BLaER1 treated with 17β-estradiol and CSF1 and Interleukin-3, amounts not matched to agents 10 nM and 100 nM (cell line): ENCODE measurements around the gene SLC35C1.

Source experiments
- H3K27ac ChIP-seq, 11 experiments: shearing (Covaris generic); formaldehyde crosslinking; 2 replicates each; pipeline ENCODE4 v1.8.1; 2022
- H3K27me3 ChIP-seq, 11 experiments: shearing (Covaris generic); formaldehyde crosslinking; 2 replicates each; pipeline ENCODE4 v1.8.1; 2022
- H3K36me3 ChIP-seq, 11 experiments: shearing (Covaris generic); formaldehyde crosslinking; 2 replicates each; pipeline ENCODE4 v1.8.1; 2022
- H3K4me1 ChIP-seq, 10 experiments: shearing (Covaris generic); formaldehyde crosslinking; 2 replicates each; pipeline ENCODE4 v1.8.1; 2022
- H3K4me2 ChIP-seq, 11 experiments: shearing (Covaris generic); formaldehyde crosslinking; 2 replicates each; pipeline ENCODE4 v1.8.1; 2022
- H3K4me3 ChIP-seq, 10 experiments: shearing (Covaris generic); formaldehyde crosslinking; 2 replicates each; pipeline ENCODE4 v1.8.1; 2022
- H3K9ac ChIP-seq, 11 experiments: shearing (Covaris generic); formaldehyde crosslinking; 2 replicates each; pipeline ENCODE4 v1.8.1; 2022
- H3K9me3 ChIP-seq, 11 experiments: shearing (Covaris generic); formaldehyde crosslinking; replicated peaks in 1 of 11; 2 replicates each; pipeline ENCODE4 v1.8.1; 2022
- H4K20me1 ChIP-seq, 11 experiments: shearing (Covaris generic); formaldehyde crosslinking; 2 replicates each; pipeline ENCODE4 v1.8.1; 2022
- Cebpa-rat ChIP-seq, 11 experiments: shearing (Covaris generic); IDR thresholded peaks; 2 replicates each; pipeline ENCODE4 v1.8.1; 2022

SLC35C1 gene

GRCh38 chr11:45777127-45777969, 27.6 kb upstream of the SLC35C1 start:
- H4K20me1 ChIP-seq: peaks cover 0 to 6% (median 0%) of the 10 kb centered on the region in 11 experiments; a peak in 1 of 22 replicates
- peaks cover 0 to 3% (median 1%) of the 10 kb centered on the region in 10 experiments; a peak in 11 of 20 replicates for H3K4me1 ChIP-seq
- H3K9ac ChIP-seq: no peak overlapping the region
- no peak overlapping the region for H3K4me2 ChIP-seq
- no peaks in the 10 kb centered on the region for H3K27me3 ChIP-seq
- H3K27ac ChIP-seq: no peak overlapping the region
- no peaks in the 10 kb centered on the region for H3K36me3 ChIP-seq
- TF ChIP-seq Cebpa-rat (IDR thresholded peaks at IDR 0.05): no peak
- peaks cover 0 to 10% (median 0%) of the 10 kb centered on the region in 11 experiments; a peak in 1 of 22 replicates for H3K9me3 ChIP-seq
- no peak overlapping the region for H3K4me3 ChIP-seq

GRCh38 chr11:45778341-45778740, 26.6 kb upstream of the SLC35C1 start:
- Histone ChIP-seq H3K36me3 (no peaks in the 10 kb centered on the region), H3K4me2 (no peak overlapping the region), H3K27ac (no peak overlapping the region), H3K4me1 (no peaks in the 10 kb centered on the region), H4K20me1 (peaks cover 0 to 6% (median 0%) of the 10 kb centered on the region in 11 experiments; a peak in 1 of 22 replicates), H3K27me3 (no peaks in the 10 kb centered on the region), H3K4me3 (no peak overlapping the region), H3K9me3 (peaks cover 0 to 10% (median 0%) of the 10 kb centered on the region in 11 experiments; a peak in 1 of 22 replicates), H3K9ac (no peak overlapping the region)
- no peak for TF ChIP-seq Cebpa-rat (IDR thresholded peaks at IDR 0.05)

DNA sequence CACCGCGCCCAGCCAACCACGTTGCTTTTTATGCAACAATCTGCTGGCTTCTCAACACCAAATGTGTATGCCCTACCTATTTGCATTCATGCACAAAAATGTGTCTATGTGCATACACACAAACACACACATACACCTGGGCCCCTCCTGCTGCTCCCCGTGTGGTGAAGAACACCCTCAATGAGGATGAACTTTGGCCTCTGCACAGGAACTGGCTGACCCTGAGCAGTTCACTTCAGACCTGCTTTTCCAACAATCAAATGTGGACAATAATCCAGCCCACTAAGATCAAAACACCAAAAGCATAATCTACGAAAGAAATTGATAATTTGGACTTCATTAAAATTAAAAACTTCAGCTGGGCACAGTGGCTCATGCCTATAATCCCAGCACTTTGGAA, 25.3 kb upstream of the SLC35C1 start:
- Histone ChIP-seq H3K4me1 (no peaks in the 10 kb centered on the region), H3K4me3 (no peak overlapping the region), H3K9ac (no peak overlapping the region), H3K9me3 (peaks cover 0 to 10% (median 0%) of the 10 kb centered on the region in 11 experiments; a peak in 1 of 22 replicates), H3K27me3 (no peaks in the 10 kb centered on the region), H3K4me2 (no peak overlapping the region), H3K27ac (no peak overlapping the region), H3K36me3 (no peaks in the 10 kb centered on the region), H4K20me1 (no peaks in the 10 kb centered on the region)
- TF ChIP-seq Cebpa-rat (IDR thresholded peaks at IDR 0.05): no peak

DNA sequence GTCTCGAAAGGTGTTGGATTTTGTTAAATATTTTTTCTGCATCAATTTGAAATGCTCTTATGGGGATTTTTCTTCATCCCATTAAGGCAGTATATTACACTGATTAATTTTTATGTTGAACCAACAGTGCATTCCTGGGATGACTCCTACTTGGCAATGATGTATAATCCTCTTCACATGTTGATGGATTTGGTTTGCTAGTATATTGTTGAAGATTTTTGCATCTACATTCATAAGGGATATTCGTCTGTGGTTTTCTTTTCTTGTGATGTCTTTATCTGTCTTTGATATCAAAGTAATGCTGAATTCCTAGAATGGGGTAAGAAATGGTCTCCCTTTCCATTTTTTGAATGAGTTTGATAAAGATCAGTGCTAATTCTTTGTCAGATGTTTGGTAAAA, 18.7 kb upstream of the SLC35C1 start:
- Histone ChIP-seq H3K4me1 (no peaks in the 10 kb centered on the region), H3K36me3 (no peaks in the 10 kb centered on the region), H3K4me2 (no peak overlapping the region), H3K9me3 (peaks cover 12 to 32% (median 20%) of the 10 kb centered on the region in 11 experiments; a peak in 21 of 22 replicates), H4K20me1 (no peaks in the 10 kb centered on the region), H3K4me3 (no peak overlapping the region), H3K27ac (no peak overlapping the region), H3K9ac (no peak overlapping the region), H3K27me3 (no peaks in the 10 kb centered on the region)
- TF ChIP-seq Cebpa-rat (IDR thresholded peaks at IDR 0.05): no peak

GRCh38 chr11:45788887-45789286, 16.1 kb upstream of the SLC35C1 start:
- H3K4me3 ChIP-seq: no peak overlapping the region
- H3K9ac ChIP-seq: no peak overlapping the region
- H3K27ac ChIP-seq: no peak overlapping the region
- no peaks in the 10 kb centered on the region for H3K36me3 ChIP-seq
- no peak for TF ChIP-seq Cebpa-rat (IDR thresholded peaks at IDR 0.05)
- peaks cover 12 to 32% (median 20%) of the 10 kb centered on the region in 11 experiments; a peak in 21 of 22 replicates for H3K9me3 ChIP-seq
- no peaks in the 10 kb centered on the region for H4K20me1 ChIP-seq
- no peak overlapping the region for H3K4me2 ChIP-seq
- H3K4me1 ChIP-seq: no peaks in the 10 kb centered on the region
- no peaks in the 10 kb centered on the region for H3K27me3 ChIP-seq

DNA sequence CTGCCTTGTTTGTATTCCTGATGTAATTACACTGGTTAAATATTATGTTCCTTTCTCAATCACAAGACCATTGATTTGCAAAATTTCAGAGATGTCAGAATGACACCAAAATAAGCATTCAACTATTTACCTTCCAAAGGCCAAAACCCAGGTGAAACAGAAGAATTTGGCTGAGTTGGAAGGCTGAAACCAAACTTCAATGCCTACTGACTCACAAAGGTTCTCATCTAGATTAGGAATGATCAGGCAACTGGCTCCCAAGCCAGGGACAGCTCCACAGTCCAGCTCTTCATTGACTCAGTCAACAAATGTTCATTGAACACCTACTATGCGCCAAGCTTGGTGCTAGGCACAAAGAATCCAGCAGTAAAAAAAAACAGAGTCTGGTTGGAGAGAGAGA, 13.4 kb upstream of the SLC35C1 start:
- no peak overlapping the region for H3K9ac ChIP-seq
- H3K4me2 ChIP-seq: no peak overlapping the region
- H3K27me3 ChIP-seq: no peaks in the 10 kb centered on the region
- H3K9me3 ChIP-seq: peaks cover 12 to 21% (median 16%) of the 10 kb centered on the region in 11 experiments; a peak in 21 of 22 replicates
- no peaks in the 10 kb centered on the region for H3K36me3 ChIP-seq
- H4K20me1 ChIP-seq: no peaks in the 10 kb centered on the region
- no peaks in the 10 kb centered on the region for H3K4me1 ChIP-seq
- H3K4me3 ChIP-seq: no peak overlapping the region
- no peak for TF ChIP-seq Cebpa-rat (IDR thresholded peaks at IDR 0.05)
- H3K27ac ChIP-seq: no peak overlapping the region

DNA sequence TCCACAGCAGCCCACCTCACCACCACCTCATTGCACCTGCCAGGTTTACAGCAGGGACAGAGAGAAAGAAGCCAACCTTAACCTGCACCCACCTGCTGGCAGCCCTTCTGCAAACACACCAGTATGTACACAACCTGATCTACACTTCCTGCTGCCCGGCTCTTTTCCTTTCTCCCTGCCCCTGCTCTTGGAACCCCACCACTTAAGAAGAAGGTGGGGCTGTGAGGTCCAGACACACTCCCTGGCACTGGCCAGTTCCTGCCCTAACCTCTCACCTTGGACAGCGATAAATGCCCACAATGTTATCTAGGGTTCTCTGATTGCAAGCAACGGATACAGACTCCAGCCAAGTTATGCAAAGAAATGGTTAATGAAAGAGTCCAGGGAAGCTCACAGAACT, 10.8 kb upstream of the SLC35C1 start:
- Histone ChIP-seq H3K4me1 (no peaks in the 10 kb centered on the region), H3K9ac (no peak overlapping the region), H3K4me2 (no peak overlapping the region), H3K27me3 (no peaks in the 10 kb centered on the region), H4K20me1 (no peaks in the 10 kb centered on the region), H3K36me3 (no peaks in the 10 kb centered on the region), H3K4me3 (no peak overlapping the region), H3K9me3 (peaks cover 0 to 16% (median 10%) of the 10 kb centered on the region in 11 experiments; a peak in 13 of 22 replicates), H3K27ac (no peak overlapping the region)
- no peak for TF ChIP-seq Cebpa-rat (IDR thresholded peaks at IDR 0.05)

DNA sequence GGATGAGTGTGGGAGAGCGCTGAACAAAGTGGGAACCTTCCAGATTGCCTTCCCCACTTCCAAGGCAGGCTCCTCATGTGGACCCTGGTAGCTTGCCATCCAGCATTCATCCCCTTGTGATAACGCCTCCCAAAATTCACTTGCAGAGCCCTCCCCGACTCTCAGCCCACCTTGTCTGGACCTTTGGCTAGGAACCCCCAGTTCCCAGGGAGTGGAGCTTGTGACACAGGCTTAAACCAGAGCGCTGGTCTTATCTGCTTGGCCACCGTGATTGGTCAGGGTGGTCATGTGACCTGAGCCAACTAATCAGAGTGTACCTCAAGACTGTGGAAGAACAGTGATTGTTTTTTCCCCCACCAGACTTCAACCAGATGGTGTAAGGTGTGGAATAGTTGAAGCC, 9.6 kb upstream of the SLC35C1 start:
- no peak for TF ChIP-seq Cebpa-rat (IDR thresholded peaks at IDR 0.05)
- H3K36me3 ChIP-seq: no peaks in the 10 kb centered on the region
- no peak overlapping the region for H3K4me2 ChIP-seq
- no peaks in the 10 kb centered on the region for H4K20me1 ChIP-seq
- H3K27ac ChIP-seq: no peak overlapping the region
- H3K4me1 ChIP-seq: no peaks in the 10 kb centered on the region
- no peaks in the 10 kb centered on the region for H3K27me3 ChIP-seq
- H3K9me3 ChIP-seq: peaks cover 0 to 17% (median 10%) of the 10 kb centered on the region in 11 experiments; a peak in 12 of 22 replicates
- no peak overlapping the region for H3K9ac ChIP-seq
- H3K4me3 ChIP-seq: no peak overlapping the region

GRCh38 chr11:45796461-45796861, 8.5 kb upstream of the SLC35C1 start:
- Histone ChIP-seq H3K4me3 (no peak overlapping the region), H3K36me3 (no peaks in the 10 kb centered on the region), H3K4me2 (no peak overlapping the region), H3K9ac (no peak overlapping the region), H4K20me1 (no peaks in the 10 kb centered on the region), H3K9me3 (peaks cover 0 to 17% (median 10%) of the 10 kb centered on the region in 11 experiments; a peak in 12 of 22 replicates), H3K27ac (no peak overlapping the region), H3K27me3 (no peaks in the 10 kb centered on the region), H3K4me1 (0 out of 20 replicates have a peak, but pooled peaks cover 0 to under 1% (median 0%) of the 10 kb centered on the region in 10 experiments)
- TF ChIP-seq Cebpa-rat (IDR thresholded peaks at IDR 0.05): no peak
